Endothelial cell of umbilical vein (primary cell): ENCODE results near the gene SYT7. TPM values are rescaled to one million over a fixed set of nuclear protein-coding genes. Genes with fewer than 3 reads are reported as not detected.

Experiments
- BruUV-seq: library from RNA; stranded (reverse); fragments of 400-500 nt; replicated peaks from 2 replicates; lab custom pipeline; 2021; lab: Mats Ljungman, UMichigan
- CTCF ChIA-PET: fragments of 300-600, 350-600 bp; sonication (Branson Sonifier 250); formaldehyde crosslinking; loops from one replicate; lab custom pipeline; 2021; ENCODE audit warnings: antibody characterized with exemption, inconsistent platforms; lab: Charles Lee
- POLR2A ChIA-PET: fragments of 300-600, 350-600 bp; sonication (Branson Sonifier 250); formaldehyde crosslinking; loops from one replicate; lab custom pipeline; 2021; ENCODE audit warnings: antibody characterized with exemption, inconsistent platforms; lab: Charles Lee
- DNase-seq: peaks from one replicate; pipeline ENCODE4 v3.0.0-alpha.2; 2011; ENCODE audit warnings: low read depth, low spot score
- FAIRE-seq: peaks from 2 replicates; lab custom pipeline; 2011; peaks lifted over from hg19 to GRCh38; lab: Jason Lieb, UNC
- H2AFZ ChIP-seq: 2 replicates; pipeline ENCODE4 v1.6.0; 2012; ENCODE audit warnings: low read depth, low read length, control low read depth, inconsistent platforms
- H3K27ac ChIP-seq: 2 replicates; pipeline ENCODE4 v1.5.1; 2011; ENCODE audit warnings: low read depth, mild to moderate bottlenecking, control low read depth, low read length, moderate library complexity; ENCODE audit not compliant: insufficient read depth
- H3K27me3 ChIP-seq, 2 experiments: 2 replicates each; pipeline versions ENCODE4 v1.6.0 to v1.6.1; 2011; ENCODE audit warnings: low read length in 2 of 2, mixed read lengths in 1 of 2; ENCODE audit not compliant: control insufficient read depth in 2 of 2, insufficient read depth in 2 of 2
- H3K36me3 ChIP-seq, 2 experiments: 2 replicates in 1 of 2; 3 replicates in 1 of 2; pipeline ENCODE4 v1.5.1; 2011; ENCODE audit warnings: low read length in 2 of 2, mild to moderate bottlenecking in 1 of 2, moderate library complexity in 1 of 2; ENCODE audit not compliant: control insufficient read depth in 2 of 2, insufficient read depth in 2 of 2; ENCODE audit errors: extremely low read depth in 1 of 2
- H3K4me1 ChIP-seq: 3 replicates; pipeline ENCODE4 v1.5.1; 2011; ENCODE audit warnings: mild to moderate bottlenecking, low read length; ENCODE audit not compliant: control insufficient read depth, insufficient read depth; ENCODE audit errors: extremely low read depth
- H3K4me2 ChIP-seq: 2 replicates; pipeline ENCODE4 v1.6.1; 2011; ENCODE audit warnings: low read length, control low read depth, mixed read lengths; ENCODE audit not compliant: insufficient read depth
- H3K4me3 ChIP-seq, 3 experiments: fragments of 200-600 bp in 1 of 3; sonication (generic), shearing (Covaris generic) in 1 of 3; replicated peaks in 1 of 3; 2 replicates each; pipeline ENCODE4 v1.5.1; 2011 to 2016; ENCODE audit warnings: control low read depth in 3 of 3, low read length in 3 of 3, mild to moderate bottlenecking in 2 of 3, inconsistent platforms in 1 of 3, low read depth in 1 of 3, moderate library complexity in 1 of 3; ENCODE audit not compliant: insufficient read depth in 1 of 3
- H3K79me2 ChIP-seq: 2 replicates; pipeline ENCODE4 v1.6.0; 2012; ENCODE audit warnings: low read length, inconsistent platforms; ENCODE audit not compliant: control insufficient read depth, insufficient read depth
- H3K9ac ChIP-seq: replicated peaks from 2 replicates; pipeline ENCODE3; 2011; ENCODE audit warnings: low read length, control low read depth; ENCODE audit not compliant: insufficient read depth; ENCODE audit errors: extremely low read depth
- H3K9me1 ChIP-seq: replicated peaks from 3 replicates; pipeline ENCODE4 v1.6.0; 2011; ENCODE audit warnings: mild to moderate bottlenecking, low read length; ENCODE audit not compliant: control insufficient read depth, insufficient read depth; ENCODE audit errors: extremely low read depth
- H3K9me3 ChIP-seq: replicated peaks from 2 replicates; pipeline ENCODE4 v1.5.1; 2012; ENCODE audit warnings: low read length, inconsistent platforms; ENCODE audit not compliant: control insufficient read depth, insufficient read depth
- H4K20me1 ChIP-seq: replicated peaks from 2 replicates; pipeline ENCODE3; 2011; ENCODE audit warnings: mild to moderate bottlenecking, low read length; ENCODE audit not compliant: control insufficient read depth, insufficient read depth; ENCODE audit errors: extremely low read depth
- EZH2 ChIP-seq: IDR thresholded peaks from 2 replicates; pipeline ENCODE4 v1.6.1; 2012; ENCODE audit warnings: borderline replicate concordance, low read depth, mild to moderate bottlenecking, moderate library complexity, low read length, inconsistent platforms; ENCODE audit not compliant: severe bottlenecking
- FOS ChIP-seq: IDR thresholded peaks from 2 replicates; pipeline ENCODE4 v1.6.1; 2011; ENCODE audit warnings: mild to moderate bottlenecking, low read length, moderate library complexity, borderline replicate concordance; ENCODE audit not compliant: insufficient read depth
- GATA2 ChIP-seq: IDR thresholded peaks from 2 replicates; pipeline ENCODE4 v1.7.0; 2011; ENCODE audit warnings: low read depth, mild to moderate bottlenecking, moderate library complexity, mixed read lengths, low read length; ENCODE audit not compliant: insufficient read length, insufficient read depth
- JUN ChIP-seq: IDR thresholded peaks from 2 replicates; pipeline ENCODE4 v1.6.1; 2011; ENCODE audit warnings: borderline replicate concordance, low read depth; ENCODE audit not compliant: insufficient read length, insufficient read depth
- MYC ChIP-seq: IDR thresholded peaks from one replicate; pipeline ENCODE4 v1.6.1; 2011; ENCODE audit warnings: mild to moderate bottlenecking, low read depth, low read length
- POLR2A ChIP-seq: IDR thresholded peaks from 2 replicates; pipeline ENCODE4 v1.6.1; 2012; ENCODE audit warnings: low read depth, mild to moderate bottlenecking, control low read depth, low read length
- POLR2AphosphoS5 ChIP-seq: IDR thresholded peaks from 2 replicates; pipeline ENCODE4 v1.6.1; 2012; ENCODE audit warnings: low read depth, mild to moderate bottlenecking, control low read depth, low read length, moderate library complexity; ENCODE audit not compliant: insufficient read depth
- dilution Hi-C: fragments of 300-500 bp; cut with MboI; formaldehyde crosslinking; loops from one replicate; pipeline ENCODE4 v1.15.0; 2019; ENCODE audit warnings: low sequenced_read_pairs; ENCODE audit not compliant: extremely low pct_ligation_motif_present
- intact Hi-C: fragments of 100-400 bp; cut with micrococcal nuclease; formaldehyde crosslinking; loops from one replicate; pipeline ENCODE4 v1.10.0; 2022
- polyA plus RNA-seq, 4 experiments: library from polyadenylated mRNA; depleted of rRNA in 3 of 4; stranded (reverse) in 3 of 4; unstranded in 1 of 4; fragments of >200 nt; gene quantifications; 2 replicates each; pipeline versions ENCODE4 v1.2.1 to v1.2.3, GENCODE V29; 2011 to 2012; ENCODE audit warnings: missing spikeins in 1 of 4
- total RNA-seq: library from RNA; stranded (reverse); gene quantifications from 2 replicates; pipeline ENCODE4 v1.2.3, GENCODE V29; 2021
- TF ChIP-seq, protein P1 (sequence below), 2 donors: IDR thresholded peaks; 1 replicate in 1 of 2; 2 replicates in 1 of 2; pipeline ENCODE4 v1.5.1; 2011; ENCODE audit warnings: low read length in 2 of 2, mild to moderate bottlenecking in 2 of 2, moderate library complexity in 2 of 2, control low read depth in 1 of 2, inconsistent platforms in 1 of 2, low read depth in 1 of 2; ENCODE audit not compliant: insufficient read depth in 1 of 2; ENCODE audit errors: extremely low read depth in 1 of 2
- TF ChIP-seq, protein P2 (sequence below): IDR thresholded peaks from 2 replicates; pipeline ENCODE4 v1.6.1; 2011; ENCODE audit not compliant: insufficient read depth, insufficient read length

Gene SYT7
- total and polyA plus RNA-seq, 2 donors (not counting 3 experiments of a cell fraction or from before 2014, with no cell fraction given): 0.08 to 0.55 TPM

DNA sequence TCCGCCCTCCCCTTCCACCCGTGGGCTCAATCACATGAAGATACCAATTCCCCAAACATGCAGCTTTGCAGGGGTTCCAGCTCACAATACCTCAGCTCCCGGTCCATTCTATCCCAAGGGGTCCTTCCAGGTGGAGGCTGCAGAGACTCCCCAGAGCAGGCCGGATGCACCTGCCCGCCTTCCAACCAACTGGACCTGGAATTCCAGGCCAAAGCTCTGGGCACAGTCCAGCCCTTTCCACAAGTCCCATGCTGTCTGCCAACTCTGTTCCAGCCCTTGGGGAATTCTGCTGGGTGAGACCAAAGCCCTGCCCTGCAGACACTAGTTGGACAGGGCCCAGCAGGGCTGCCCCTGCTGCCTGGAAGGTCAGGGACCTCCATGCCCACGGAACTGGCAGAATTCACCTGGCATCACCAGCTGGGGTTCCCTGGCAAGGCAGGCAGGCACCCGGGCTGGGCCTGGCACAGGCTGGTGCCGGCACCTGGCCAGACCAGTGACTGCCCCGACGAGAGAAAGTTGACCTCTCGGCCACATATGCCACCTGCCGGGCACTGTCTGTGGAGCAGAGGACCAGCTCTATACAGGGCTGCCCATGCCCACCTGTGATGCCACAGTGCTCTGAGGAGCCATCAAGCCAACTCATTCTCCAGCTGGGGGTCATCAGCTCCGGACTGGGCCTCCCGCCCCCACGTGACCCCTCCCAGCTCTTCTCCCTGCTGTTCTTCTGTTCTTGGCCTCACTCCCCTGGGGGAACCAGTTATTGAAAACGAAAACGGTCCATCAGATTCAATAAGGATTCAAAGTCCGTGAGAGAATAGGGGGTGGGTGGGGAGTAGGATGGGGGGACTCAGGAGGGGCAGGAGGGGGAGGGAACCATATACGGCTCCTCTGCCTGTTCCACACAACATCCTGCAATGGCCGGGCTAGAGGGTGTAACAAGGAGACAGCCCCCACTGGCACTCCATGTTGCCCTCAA is 4.7 kb downstream of the SYT7 start:
- Histone ChIP-seq H3K9me3 (no peaks in the 10 kb centered on the region), H3K4me3 (no peak overlapping the region), H3K4me2 (no peak overlapping the region), H3K4me1 (no peaks in the 10 kb centered on the region), H4K20me1 (no peaks in the 10 kb centered on the region), H3K27ac (no peak overlapping the region), H3K79me2 (no peaks in the 10 kb centered on the region), H3K36me3 (no peaks in the 10 kb centered on the region), H2AFZ (no peak overlapping the region), H3K27me3 (peaks cover 14 to 16% of the 10 kb centered on the region in 2 experiments), H3K9me1 (no peaks in the 10 kb centered on the region), H3K9ac (no peak overlapping the region)
- TF ChIP-seq, protein P1, sequence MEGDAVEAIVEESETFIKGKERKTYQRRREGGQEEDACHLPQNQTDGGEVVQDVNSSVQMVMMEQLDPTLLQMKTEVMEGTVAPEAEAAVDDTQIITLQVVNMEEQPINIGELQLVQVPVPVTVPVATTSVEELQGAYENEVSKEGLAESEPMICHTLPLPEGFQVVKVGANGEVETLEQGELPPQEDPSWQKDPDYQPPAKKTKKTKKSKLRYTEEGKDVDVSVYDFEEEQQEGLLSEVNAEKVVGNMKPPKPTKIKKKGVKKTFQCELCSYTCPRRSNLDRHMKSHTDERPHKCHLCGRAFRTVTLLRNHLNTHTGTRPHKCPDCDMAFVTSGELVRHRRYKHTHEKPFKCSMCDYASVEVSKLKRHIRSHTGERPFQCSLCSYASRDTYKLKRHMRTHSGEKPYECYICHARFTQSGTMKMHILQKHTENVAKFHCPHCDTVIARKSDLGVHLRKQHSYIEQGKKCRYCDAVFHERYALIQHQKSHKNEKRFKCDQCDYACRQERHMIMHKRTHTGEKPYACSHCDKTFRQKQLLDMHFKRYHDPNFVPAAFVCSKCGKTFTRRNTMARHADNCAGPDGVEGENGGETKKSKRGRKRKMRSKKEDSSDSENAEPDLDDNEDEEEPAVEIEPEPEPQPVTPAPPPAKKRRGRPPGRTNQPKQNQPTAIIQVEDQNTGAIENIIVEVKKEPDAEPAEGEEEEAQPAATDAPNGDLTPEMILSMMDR (IDR thresholded peaks at IDR 0.05; ENCODE audit: extremely low read depth in 1 of 2, insufficient read depth in 1 of 2, low read depth in 1 of 2, low read length in 2 of 2): no peak
- TF ChIP-seq JUN: no peak
- TF ChIP-seq GATA2: no peak
- TF ChIP-seq, protein P2, sequence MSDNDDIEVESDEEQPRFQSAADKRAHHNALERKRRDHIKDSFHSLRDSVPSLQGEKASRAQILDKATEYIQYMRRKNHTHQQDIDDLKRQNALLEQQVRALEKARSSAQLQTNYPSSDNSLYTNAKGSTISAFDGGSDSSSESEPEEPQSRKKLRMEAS: no peak
- TF ChIP-seq POLR2AphosphoS5: no peak
- TF ChIP-seq EZH2: no peak
- no peak for TF ChIP-seq MYC
- no peak for TF ChIP-seq FOS
- TF ChIP-seq POLR2A: no peak
- ChIA-PET POLR2A (no interaction called here), CTCF (interaction anchor here (1.4 to 2.1 kb wide), 3 partner anchors 9 to 130 kb away, joined by 3 to 7 read pairs (median 5); no protein-coding TSS in a partner anchor)
- DNase-seq: no peak
- no TSS peak for BruUV-seq
- no peak for FAIRE-seq
- intact Hi-C loops (no loop called here), dilution Hi-C loops (no loop called here)
